Measurements from ENCODE around the gene GFOD1.

GFOD1 gene

GRCh38 chr6:13349811-13350506 lies 137.4 kb downstream of the GFOD1 start:
- H3K4me3 ChIP-seq (ENCODE audit: extremely low read depth, insufficient read depth, low read length, poor library complexity, severe bottlenecking) = no peak overlapping the region
- no peaks in the 10 kb centered on the region for H3K9me3 ChIP-seq (ENCODE audit: control insufficient read depth, low read length)
- WGBS, 2 experiments (ENCODE audit: insufficient coverage in 2 of 2) = 84 to 87% methylated on average over 6 to 7 of the region's 8 CpGs
- H3K27ac ChIP-seq (ENCODE audit: low read depth, low read length, severe bottlenecking) = peak overlapping the region; percentile 89
- H3K4me1 ChIP-seq (ENCODE audit: control insufficient read depth, insufficient read depth, low read length, poor library complexity, severe bottlenecking) = peaks cover 36% of the 10 kb centered on the region
- H3K36me3 ChIP-seq (ENCODE audit: control insufficient read depth, insufficient read depth, low read length) = no peaks in the 10 kb centered on the region

GRCh38 chr6:13348334-13349113 lies 138.9 kb downstream of the GFOD1 start:
- Histone ChIP-seq H3K9me3 (ENCODE audit: control insufficient read depth, low read length) (no peaks in the 10 kb centered on the region), H3K4me1 (ENCODE audit: control insufficient read depth, insufficient read depth, low read length, poor library complexity, severe bottlenecking) (peaks cover 25% of the 10 kb centered on the region), H3K36me3 (ENCODE audit: control insufficient read depth, insufficient read depth, low read length) (no peaks in the 10 kb centered on the region), H3K4me3 (ENCODE audit: extremely low read depth, insufficient read depth, low read length, poor library complexity, severe bottlenecking) (no peak overlapping the region), H3K27ac (ENCODE audit: low read depth, low read length, severe bottlenecking) (no peak overlapping the region)
- 87 to 100% methylated on average over 3 to 4 of the region's 8 CpGs for WGBS, 2 experiments (ENCODE audit: insufficient coverage in 2 of 2)

- Histone ChIP-seq H3K36me3 (ENCODE audit: control insufficient read depth, insufficient read depth, low read length) (no peaks in the 10 kb centered on the region), H3K9me3 (ENCODE audit: control insufficient read depth, low read length) (peaks cover 10% of the 10 kb centered on the region)
These were observed 141.2 kb downstream of the GFOD1 start for GRCh38 chr6:13346245-13346644.

GRCh38 chr6:13342414-13343019 lies 144.9 kb downstream of the GFOD1 start:
- Histone ChIP-seq H3K4me1 (ENCODE audit: control insufficient read depth, insufficient read depth, low read length, poor library complexity, severe bottlenecking) (no peaks in the 10 kb centered on the region), H3K27ac (ENCODE audit: low read depth, low read length, severe bottlenecking) (no peak overlapping the region), H3K9me3 (ENCODE audit: control insufficient read depth, low read length) (peaks cover 10% of the 10 kb centered on the region), H3K36me3 (ENCODE audit: control insufficient read depth, insufficient read depth, low read length) (no peaks in the 10 kb centered on the region), H3K4me3 (ENCODE audit: extremely low read depth, insufficient read depth, low read length, poor library complexity, severe bottlenecking) (no peak overlapping the region)
- 80 to 89% methylated on average over 3 to 4 of the region's 5 CpGs for WGBS, 2 experiments (ENCODE audit: insufficient coverage in 2 of 2)

More at GRCh38 chr6:13346245-13346644, 141.2 kb downstream of the GFOD1 start:
- 100% methylated on average over 1 of the region's 5 CpGs for WGBS, 2 experiments (ENCODE audit: insufficient coverage in 2 of 2)
- H3K4me1 ChIP-seq (ENCODE audit: control insufficient read depth, insufficient read depth, low read length, poor library complexity, severe bottlenecking) = peaks cover 15% of the 10 kb centered on the region
- H3K4me3 ChIP-seq (ENCODE audit: extremely low read depth, insufficient read depth, low read length, poor library complexity, severe bottlenecking) = no peak overlapping the region
- no peak overlapping the region for H3K27ac ChIP-seq (ENCODE audit: low read depth, low read length, severe bottlenecking)

- 87 to 90% methylated on average over 6 to 7 of the region's 8 CpGs for WGBS, 2 experiments (ENCODE audit: insufficient coverage in 2 of 2)
- Histone ChIP-seq H3K4me1 (ENCODE audit: control insufficient read depth, insufficient read depth, low read length, poor library complexity, severe bottlenecking) (peaks cover 4% of the 10 kb centered on the region), H3K36me3 (ENCODE audit: control insufficient read depth, insufficient read depth, low read length) (no peaks in the 10 kb centered on the region), H3K4me3 (ENCODE audit: extremely low read depth, insufficient read depth, low read length, poor library complexity, severe bottlenecking) (no peak overlapping the region), H3K9me3 (ENCODE audit: control insufficient read depth, low read length) (peaks cover 10% of the 10 kb centered on the region), H3K27ac (ENCODE audit: low read depth, low read length, severe bottlenecking) (no peak overlapping the region)
These were observed 147.4 kb downstream of the GFOD1 start for GRCh38 chr6:13339863-13340630.

- Histone ChIP-seq H3K4me1 (ENCODE audit: control insufficient read depth, insufficient read depth, low read length, poor library complexity, severe bottlenecking) (peaks cover 9% of the 10 kb centered on the region), H3K4me3 (ENCODE audit: extremely low read depth, insufficient read depth, low read length, poor library complexity, severe bottlenecking) (no peak overlapping the region), H3K9me3 (ENCODE audit: control insufficient read depth, low read length) (peaks cover 10% of the 10 kb centered on the region), H3K36me3 (ENCODE audit: control insufficient read depth, insufficient read depth, low read length) (no peaks in the 10 kb centered on the region), H3K27ac (ENCODE audit: low read depth, low read length, severe bottlenecking) (no peak overlapping the region)
- 100% methylated on average over 2 of the region's 5 CpGs for WGBS, 2 experiments (ENCODE audit: insufficient coverage in 2 of 2)
These were observed 149.4 kb downstream of the GFOD1 start for GRCh38 chr6:13338038-13338437.

GRCh38 chr6:13336553-13336952 lies 150.8 kb downstream of the GFOD1 start:
- H3K36me3 ChIP-seq (ENCODE audit: control insufficient read depth, insufficient read depth, low read length) = no peaks in the 10 kb centered on the region
- H3K4me3 ChIP-seq (ENCODE audit: extremely low read depth, insufficient read depth, low read length, poor library complexity, severe bottlenecking) = no peak overlapping the region
- H3K4me1 ChIP-seq (ENCODE audit: control insufficient read depth, insufficient read depth, low read length, poor library complexity, severe bottlenecking) = peaks cover 9% of the 10 kb centered on the region
- WGBS, 2 experiments (ENCODE audit: insufficient coverage in 2 of 2) = 36 to 44% methylated on average over 10 of the region's 11 CpGs
- no peaks in the 10 kb centered on the region for H3K9me3 ChIP-seq (ENCODE audit: control insufficient read depth, low read length)
- H3K27ac ChIP-seq (ENCODE audit: low read depth, low read length, severe bottlenecking) = no peak overlapping the region

GRCh38 chr6:13334953-13335352 lies 152.4 kb downstream of the GFOD1 start:
- WGBS, 2 experiments (ENCODE audit: insufficient coverage in 2 of 2) = 34 to 58% methylated on average over 3 of the region's 3 CpGs
- Histone ChIP-seq H3K36me3 (ENCODE audit: control insufficient read depth, insufficient read depth, low read length) (no peaks in the 10 kb centered on the region), H3K27ac (ENCODE audit: low read depth, low read length, severe bottlenecking) (peak overlapping the region; percentile 45), H3K4me1 (ENCODE audit: control insufficient read depth, insufficient read depth, low read length, poor library complexity, severe bottlenecking) (peaks cover 9% of the 10 kb centered on the region), H3K9me3 (ENCODE audit: control insufficient read depth, low read length) (no peaks in the 10 kb centered on the region), H3K4me3 (ENCODE audit: extremely low read depth, insufficient read depth, low read length, poor library complexity, severe bottlenecking) (no peak overlapping the region)

- H3K36me3 ChIP-seq (ENCODE audit: control insufficient read depth, insufficient read depth, low read length) = no peaks in the 10 kb centered on the region
- WGBS, 2 experiments (ENCODE audit: insufficient coverage in 2 of 2) = 100% methylated on average over 2 of the region's 2 CpGs; no CpG with 5 or more reads in 1 of the 2 experiments
- peaks cover 9% of the 10 kb centered on the region for H3K4me1 ChIP-seq (ENCODE audit: control insufficient read depth, insufficient read depth, low read length, poor library complexity, severe bottlenecking)
- H3K4me3 ChIP-seq (ENCODE audit: extremely low read depth, insufficient read depth, low read length, poor library complexity, severe bottlenecking) = no peak overlapping the region
- no peak overlapping the region for H3K27ac ChIP-seq (ENCODE audit: low read depth, low read length, severe bottlenecking)
- H3K9me3 ChIP-seq (ENCODE audit: control insufficient read depth, low read length) = no peaks in the 10 kb centered on the region
These were observed 155.1 kb downstream of the GFOD1 start for GRCh38 chr6:13332349-13332706.

- Histone ChIP-seq H3K4me1 (ENCODE audit: control insufficient read depth, insufficient read depth, low read length, poor library complexity, severe bottlenecking) (peaks cover 12% of the 10 kb centered on the region), H3K4me3 (ENCODE audit: extremely low read depth, insufficient read depth, low read length, poor library complexity, severe bottlenecking) (no peak overlapping the region), H3K9me3 (ENCODE audit: control insufficient read depth, low read length) (no peaks in the 10 kb centered on the region), H3K36me3 (ENCODE audit: control insufficient read depth, insufficient read depth, low read length) (no peaks in the 10 kb centered on the region), H3K27ac (ENCODE audit: low read depth, low read length, severe bottlenecking) (no peak overlapping the region)
- 67 to 70% methylated on average over 5 to 7 of the region's 13 CpGs for WGBS, 2 experiments (ENCODE audit: insufficient coverage in 2 of 2)
These were observed 155.7 kb downstream of the GFOD1 start for GRCh38 chr6:13331516-13332348.

Data from mesodermal cell (in vitro differentiated cells).